Stomach (tissue), 9 donors: ENCODE data around the gene ZC3H6. TPM values are rescaled to one million over a fixed set of nuclear protein-coding genes. Genes with fewer than 3 reads are reported as not detected.

Source experiments
- DNase-seq, 2 donors: peaks; one replicate each; pipeline versions ENCODE4 v3.0.0 to v3.0.0-alpha.2; 2013 to 2019
- H3K27ac ChIP-seq, 5 donors: fragments of 200-600 bp in 4 of 5; sonication (generic) in 4 of 5; one replicate each; pipeline ENCODE4 v1.5.1; 2013 to 2019; ENCODE audit warnings: mild to moderate bottlenecking in 1 of 5, moderate library complexity in 1 of 5
- H3K27me3 ChIP-seq, 3 donors: fragments of 200-600 bp; sonication (generic); one replicate each; pipeline ENCODE4 v1.5.1; 2017 to 2019; ENCODE audit warnings: mixed run types in 1 of 3
- H3K36me3 ChIP-seq, 4 donors: fragments of 200-600 bp; sonication (generic); 1 replicate in 3 of 4; 2 replicates in 1 of 4; pipeline ENCODE4 v1.5.1; 2016 to 2019
- H3K4me1 ChIP-seq, 4 donors: fragments of 200-600 bp; sonication (generic); one replicate each; pipeline ENCODE4 v1.5.1; 2016 to 2019
- H3K4me3 ChIP-seq, 4 donors: fragments of 200-600 bp; sonication (generic) in 3 of 4; one replicate each; pipeline ENCODE4 v1.5.1; 2016 to 2019; ENCODE audit warnings: mild to moderate bottlenecking in 1 of 4
- H3K9me3 ChIP-seq, 4 donors: fragments of 200-600 bp; sonication (generic); one replicate each; pipeline ENCODE4 v1.5.1; 2016 to 2019
- EP300 ChIP-seq: sonication (generic); formaldehyde crosslinking; IDR thresholded peaks from one replicate; pipeline ENCODE4 v1.6.1; 2017; ENCODE audit warnings: antibody characterized with exemption
- POLR2A ChIP-seq, 4 donors: fragments of 450-650 bp; IDR thresholded peaks; one replicate each; pipeline ENCODE4 v1.6.1; 2016; ENCODE audit warnings: antibody characterized with exemption in 4 of 4, control low read depth in 2 of 4, mild to moderate bottlenecking in 1 of 4, moderate library complexity in 1 of 4
- POLR2AphosphoS5 ChIP-seq, 3 donors: sonication (generic); formaldehyde crosslinking; IDR thresholded peaks; one replicate each; pipeline ENCODE4 v1.6.1; 2016; ENCODE audit warnings: antibody characterized with exemption in 3 of 3
- WGBS, 5 donors: extraction: QIAGEN DNeasy Blood & Tissue Kit in 3 of 5; methylation state at CpG; one replicate each; pipeline versions ENCODE4 v1.1.5 to v1.1.7; 2013 to 2018; 5-methylcytosine and 5-hydroxymethylcytosine counted together
- intact Hi-C: fragments of 100-400 bp; cut with DNase I; formaldehyde crosslinking; loops from one replicate; pipeline ENCODE4 v1.15.1; 2023; ENCODE audit warnings: low total_unique reads
- polyA plus RNA-seq, 3 donors: library from polyadenylated mRNA; stranded (reverse); fragments of 200-250 nt; gene quantifications; one replicate each; pipeline ENCODE4 v1.2.3, GENCODE V29; 2013
- total RNA-seq, 5 donors: library from RNA; depleted of rRNA; stranded (reverse); fragments of >200 nt; gene quantifications; one replicate each; pipeline versions ENCODE4 v1.1.0 to v1.2.3, GENCODE V29; 2014 to 2016
- TF ChIP-seq, protein P1 (sequence below), 7 experiments: fragments of 450-650 bp in 4 of 7; fragments of 200-600 bp in 3 of 7; sonication (generic) in 3 of 7; IDR thresholded peaks; one replicate each; pipeline ENCODE4 v1.5.1; 2016 to 2019; ENCODE audit warnings: antibody characterized with exemption in 7 of 7, control low read depth in 2 of 7, mild to moderate bottlenecking in 1 of 7
- donor health status: healthy with polysubstance abuse.
- donor health status: Bipolar disorder and iron deficiency.
- donor health status: healthy.

Gene ZC3H6
- total and polyA plus RNA-seq, 8 donors, result 0.61 to 15.6 (median 2.9) TPM

DNA sequence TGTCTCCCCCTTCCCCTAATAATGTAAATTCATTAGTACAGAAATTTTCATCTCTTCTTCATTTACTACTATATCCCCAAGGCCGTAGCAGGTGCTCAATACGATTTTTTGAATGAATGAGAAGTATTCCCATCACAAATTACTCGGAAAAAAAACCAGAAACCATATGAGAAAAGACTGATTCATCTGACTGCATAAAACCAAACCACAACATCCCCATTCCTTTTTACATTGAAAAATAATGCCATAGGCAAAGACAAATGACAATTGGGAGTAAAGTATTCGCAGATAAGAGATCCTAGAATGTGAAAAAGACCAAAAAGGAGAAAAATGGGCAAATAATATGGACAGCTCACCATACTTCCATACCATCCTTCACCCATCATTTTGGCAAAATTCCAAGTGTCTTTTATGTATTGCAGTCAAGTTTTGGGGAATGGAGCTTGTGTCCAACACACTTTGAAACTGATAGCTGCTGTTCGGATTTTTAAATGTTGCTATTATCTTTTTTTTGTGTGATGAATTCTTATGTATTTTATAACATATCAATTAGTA, 22.1 kb upstream of the ZC3H6 start:
- H3K27me3 ChIP-seq, result no peaks in the 10 kb centered on the region
- peaks cover 0 to 41% (median 13%) of the 10 kb centered on the region in 4 donors for H3K4me1 ChIP-seq
- no peaks in the 10 kb centered on the region for H3K9me3 ChIP-seq
- DNase-seq, result no peak
- peaks cover 7 to 17% (median 15%) of the 10 kb centered on the region in 4 donors for H3K36me3 ChIP-seq
- 88 to 93% (median 88%) methylated on average over 5 of the region's 5 CpGs for WGBS, 5 donors
- H3K27ac ChIP-seq, result no peak overlapping the region
- no peak overlapping the region for H3K4me3 ChIP-seq
- TF ChIP-seq EP300 (no peak), POLR2AphosphoS5 (IDR thresholded peaks at IDR 0.05) (no peak), POLR2A (IDR thresholded peaks at IDR 0.05) (no peak)
- TF ChIP-seq, protein P1, sequence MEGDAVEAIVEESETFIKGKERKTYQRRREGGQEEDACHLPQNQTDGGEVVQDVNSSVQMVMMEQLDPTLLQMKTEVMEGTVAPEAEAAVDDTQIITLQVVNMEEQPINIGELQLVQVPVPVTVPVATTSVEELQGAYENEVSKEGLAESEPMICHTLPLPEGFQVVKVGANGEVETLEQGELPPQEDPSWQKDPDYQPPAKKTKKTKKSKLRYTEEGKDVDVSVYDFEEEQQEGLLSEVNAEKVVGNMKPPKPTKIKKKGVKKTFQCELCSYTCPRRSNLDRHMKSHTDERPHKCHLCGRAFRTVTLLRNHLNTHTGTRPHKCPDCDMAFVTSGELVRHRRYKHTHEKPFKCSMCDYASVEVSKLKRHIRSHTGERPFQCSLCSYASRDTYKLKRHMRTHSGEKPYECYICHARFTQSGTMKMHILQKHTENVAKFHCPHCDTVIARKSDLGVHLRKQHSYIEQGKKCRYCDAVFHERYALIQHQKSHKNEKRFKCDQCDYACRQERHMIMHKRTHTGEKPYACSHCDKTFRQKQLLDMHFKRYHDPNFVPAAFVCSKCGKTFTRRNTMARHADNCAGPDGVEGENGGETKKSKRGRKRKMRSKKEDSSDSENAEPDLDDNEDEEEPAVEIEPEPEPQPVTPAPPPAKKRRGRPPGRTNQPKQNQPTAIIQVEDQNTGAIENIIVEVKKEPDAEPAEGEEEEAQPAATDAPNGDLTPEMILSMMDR (IDR thresholded peaks at IDR 0.05), result no peak
- intact Hi-C loops, result no loop called here

DNA sequence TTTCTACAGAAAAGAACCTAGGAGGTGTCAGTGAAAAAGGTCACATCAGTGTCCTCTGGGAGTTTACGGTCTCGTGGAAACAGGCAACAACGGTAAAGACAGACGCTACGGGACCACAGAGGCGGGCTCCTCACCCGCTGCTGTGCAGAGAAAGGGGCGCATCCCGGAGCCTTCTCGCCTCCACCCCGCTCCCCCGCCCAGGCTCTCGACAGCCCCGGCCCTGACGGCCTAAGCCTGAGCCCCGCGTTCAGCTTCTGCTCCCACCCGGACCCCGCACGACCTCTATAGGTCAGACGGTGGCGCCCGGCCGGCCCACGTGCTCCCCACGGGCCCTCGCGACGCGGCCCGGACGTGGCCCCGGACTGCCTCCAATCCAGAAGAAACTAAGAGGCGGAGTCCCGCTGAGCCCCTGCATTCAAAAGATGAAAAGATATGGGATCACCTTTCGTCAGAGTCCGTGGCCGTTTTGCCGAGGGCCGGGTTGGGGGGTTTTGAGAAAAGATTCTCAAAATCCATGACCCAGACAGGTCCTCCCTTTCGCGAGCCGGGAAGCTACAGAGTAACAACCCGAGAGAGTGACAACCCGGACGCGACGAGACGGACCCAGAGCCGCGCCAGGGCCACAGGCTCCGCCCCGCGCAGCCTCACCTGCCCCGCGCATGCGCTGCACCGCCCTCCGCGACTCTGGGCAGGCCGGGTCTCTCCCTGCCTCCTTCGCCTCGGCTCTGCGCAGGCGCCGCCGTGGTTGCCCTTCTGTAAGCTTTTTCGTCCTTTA, 20.7 kb upstream of the ZC3H6 start, which contains the start of gene ZC3H8:
Gene ZC3H8 (minus strand): TSS at position 577 of the 775 bp plus-strand sequence. CDS start 61 bp downstream, at position 516.
- TF ChIP-seq POLR2AphosphoS5 (IDR thresholded peaks at IDR 0.05) (peak; percentile 72 to 91 (median 87)), POLR2A (IDR thresholded peaks at IDR 0.05) (peak in 1 of 4 donors; percentile 69), EP300 (no peak)
- TF ChIP-seq, protein P1 (IDR thresholded peaks at IDR 0.05), result no peak
- Histone ChIP-seq H3K9me3 (no peaks in the 10 kb centered on the region), H3K27me3 (no peaks in the 10 kb centered on the region), H3K4me3 (peak within 1 kb of the TSS; percentile 60 to 79 (median 67)), H3K27ac (peak within 1 kb of the TSS; percentile 75 to 88 (median 83)), H3K4me1 (peaks cover 0 to 47% (median 16%) of the 10 kb centered on the region in 4 donors), H3K36me3 (peaks cover 0 to 4% (median 2%) of the 10 kb centered on the region in 4 donors)
- DNase-seq, result peak; percentile 96 to 98
- 0% methylated on average over 45 to 68 of the region's 68 CpGs for WGBS, 5 donors
- intact Hi-C loops, result loop anchor here (5.0 kb wide), 1 partner anchor 183 kb away; no protein-coding TSS in a partner anchor

DNA sequence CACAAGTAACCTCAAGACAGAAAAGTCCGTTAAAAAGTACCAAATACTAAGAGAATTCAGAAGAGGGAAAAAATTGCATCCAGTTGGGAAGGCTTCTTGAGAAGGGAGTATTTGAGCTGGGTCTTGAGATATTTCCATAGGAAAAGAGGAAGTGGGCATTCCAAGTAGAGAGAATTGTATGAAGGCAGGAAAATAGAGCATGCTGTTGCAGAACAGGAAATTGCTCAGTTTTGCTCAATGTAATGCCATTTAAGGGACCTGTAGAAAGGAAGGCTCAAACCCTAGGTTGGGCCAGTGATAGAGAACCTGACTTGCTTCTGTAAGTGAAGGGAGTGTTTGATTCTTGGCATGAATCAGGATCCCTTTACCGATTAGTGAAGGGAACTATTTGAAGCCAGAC, 19.5 kb upstream of the ZC3H6 start:
- H3K27ac ChIP-seq, result peak overlapping the region in 1 of 5 donors; percentile 88
- no peak for TF ChIP-seq EP300
- TF ChIP-seq POLR2A (IDR thresholded peaks at IDR 0.05), result no peak
- TF ChIP-seq POLR2AphosphoS5 (IDR thresholded peaks at IDR 0.05), result no peak
- TF ChIP-seq, protein P1 (IDR thresholded peaks at IDR 0.05), result no peak
- no peaks in the 10 kb centered on the region for H3K36me3 ChIP-seq
- 79 to 90% (median 88%) methylated on average over 2 of the region's 2 CpGs for WGBS, 5 donors
- no peaks in the 10 kb centered on the region for H3K9me3 ChIP-seq
- intact Hi-C loops, result loop anchor here (5.0 kb wide), 1 partner anchor 181 kb away; no protein-coding TSS in a partner anchor
- peaks cover 0 to 51% (median 17%) of the 10 kb centered on the region in 4 donors for H3K4me1 ChIP-seq
- no peaks in the 10 kb centered on the region for H3K27me3 ChIP-seq
- DNase-seq, result no peak
- no peak overlapping the region for H3K4me3 ChIP-seq

DNA sequence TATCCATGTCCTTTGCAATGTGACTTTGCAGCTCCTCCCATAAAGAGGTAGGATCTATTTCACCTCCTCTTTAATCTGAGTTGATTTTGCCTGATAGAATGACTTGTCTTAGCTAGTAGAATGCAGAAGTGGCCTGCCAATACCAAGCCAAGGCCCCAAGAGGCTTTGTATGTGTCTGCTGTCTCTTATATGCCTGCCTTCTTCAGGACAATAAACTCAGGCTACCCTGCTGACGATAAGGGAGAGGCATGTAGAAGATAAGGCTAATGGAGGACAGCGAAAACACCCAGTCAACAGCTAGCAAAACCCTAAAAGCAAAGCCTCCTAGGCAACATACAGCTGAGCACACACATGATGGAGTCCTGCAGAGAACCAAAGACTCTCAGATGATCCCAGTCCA, 18.7 kb upstream of the ZC3H6 start:
- no peak overlapping the region for H3K27ac ChIP-seq
- WGBS, 5 donors, result 55 to 79% (median 67%) methylated on average over 2 of the region's 2 CpGs
- no peaks in the 10 kb centered on the region for H3K27me3 ChIP-seq
- intact Hi-C loops, result loop anchor here (5.0 kb wide), 1 partner anchor 181 kb away; no protein-coding TSS in a partner anchor
- no peaks in the 10 kb centered on the region for H3K36me3 ChIP-seq
- peaks cover 0 to 51% (median 17%) of the 10 kb centered on the region in 4 donors for H3K4me1 ChIP-seq
- TF ChIP-seq EP300, result no peak
- no peak for TF ChIP-seq POLR2AphosphoS5 (IDR thresholded peaks at IDR 0.05)
- TF ChIP-seq POLR2A (IDR thresholded peaks at IDR 0.05), result no peak
- TF ChIP-seq, protein P1 (IDR thresholded peaks at IDR 0.05), result no peak
- no peak overlapping the region for H3K4me3 ChIP-seq
- DNase-seq, result no peak
- no peaks in the 10 kb centered on the region for H3K9me3 ChIP-seq
